Raji (cell line): ENCODE results near the gene RCSD1.

Experiments
- POLR2A ChIP-seq: IDR thresholded peaks from 2 replicates; pipeline ENCODE4 v1.6.1; 2011; ENCODE audit warnings: low read depth, low read length, control low read depth; ENCODE audit not compliant: insufficient read depth

The RCSD1 gene

GRCh38 chr1:167630568-167631385 is 745 bp downstream of the RCSD1 start:
- TF ChIP-seq POLR2A, result peak; percentile 39; the same call in 1 of the 2 replicates

- no peak for TF ChIP-seq POLR2A
Observed at GRCh38 chr1:167631386-167631935, 1.4 kb downstream of the RCSD1 start.

DNA sequence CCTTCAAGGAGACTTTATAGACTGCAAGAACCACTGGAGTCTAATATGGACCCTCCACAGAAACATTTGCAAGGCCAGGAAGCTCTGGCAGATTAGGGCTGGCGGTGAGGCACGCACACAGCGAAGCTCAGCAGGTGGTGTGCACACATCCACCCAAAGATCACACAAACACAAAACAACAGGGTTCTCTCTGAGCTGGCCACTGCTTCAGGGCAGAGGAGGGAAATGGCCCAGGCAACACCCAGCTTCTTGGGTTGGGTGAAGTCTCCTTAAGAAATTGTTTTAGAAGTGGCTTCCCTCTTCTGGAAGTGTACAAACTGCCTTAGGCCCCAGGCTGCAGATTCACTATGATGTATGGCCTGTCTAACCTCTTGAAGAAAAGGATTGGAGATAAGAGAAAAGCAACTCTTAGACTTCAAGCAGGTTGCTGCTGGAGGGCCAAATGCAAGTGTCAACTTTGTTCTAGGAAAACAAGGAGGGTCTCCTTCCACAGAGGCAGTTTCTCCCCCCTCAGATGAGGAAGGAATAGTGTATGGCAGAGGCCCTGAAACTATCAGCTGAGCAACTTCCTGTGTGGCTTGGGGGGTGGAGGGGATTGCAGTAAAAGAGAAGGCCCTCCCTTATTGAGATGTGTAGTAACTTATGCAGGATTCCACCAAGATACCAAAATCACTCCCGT is 2.0 kb downstream of the RCSD1 start:
- TF ChIP-seq POLR2A, result 0 out of 2 replicates have a peak, but pooled peaks have one; percentile 30

DNA sequence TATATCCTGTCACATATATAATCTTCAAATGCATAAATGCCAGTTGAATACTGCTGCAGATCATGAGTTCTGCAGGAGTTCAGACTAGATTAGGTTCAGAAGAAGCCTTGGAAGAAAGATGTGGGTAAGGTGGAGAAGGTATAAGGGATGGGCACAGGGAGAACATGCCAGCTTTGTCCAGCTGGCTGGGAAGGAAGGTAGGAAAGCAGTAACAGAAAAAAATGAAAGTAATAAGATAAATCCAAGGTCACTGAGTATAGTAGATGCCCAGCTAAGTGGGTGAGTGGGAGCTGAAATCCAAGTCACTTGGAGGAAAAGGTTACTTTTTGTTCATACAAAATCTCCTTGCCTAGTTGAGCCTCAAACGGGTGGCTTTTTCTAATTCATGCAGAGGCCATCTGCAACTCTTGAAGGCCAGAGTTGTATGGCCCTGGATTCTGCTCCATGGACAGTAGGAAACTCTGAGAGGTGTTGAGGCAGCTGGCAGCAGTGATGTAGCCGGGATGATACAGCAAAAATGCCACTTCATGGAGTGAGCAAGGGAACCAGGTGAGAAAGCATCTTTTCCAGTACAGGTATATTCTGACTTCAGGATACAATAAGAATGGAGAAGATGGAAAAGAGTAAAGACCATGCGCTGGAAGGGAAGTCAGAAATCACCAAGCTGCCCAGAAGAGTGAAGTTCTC is 3.4 kb downstream of the RCSD1 start:
- no peak for TF ChIP-seq POLR2A

- TF ChIP-seq POLR2A, result no peak
Observed at GRCh38 chr1:167634435-167634834, 4.4 kb downstream of the RCSD1 start.

DNA sequence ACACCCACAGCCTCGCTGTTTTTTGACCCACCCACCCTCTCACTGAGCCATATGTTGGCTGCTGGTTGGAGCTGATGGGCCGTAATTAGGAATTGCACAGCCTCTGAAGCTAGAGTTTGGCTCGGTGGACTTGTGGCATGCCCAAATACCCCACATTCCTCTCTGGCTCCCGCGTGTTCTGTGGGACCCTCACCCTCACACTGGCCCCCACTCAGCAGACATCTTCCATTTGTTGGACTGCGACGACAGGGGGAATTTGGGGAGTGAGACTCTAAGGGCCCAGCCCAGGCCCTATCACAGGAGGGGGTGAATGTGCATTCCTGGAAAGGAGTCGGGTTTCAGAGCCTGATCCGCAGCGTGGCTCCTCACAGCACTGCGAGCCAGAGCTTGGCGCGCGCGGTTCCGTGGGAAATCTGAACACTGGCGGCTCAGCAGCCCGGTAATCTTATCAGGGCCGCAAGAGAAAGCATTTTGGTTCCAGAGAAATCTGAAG is 5.2 kb downstream of the RCSD1 start:
- TF ChIP-seq POLR2A, result no peak

- TF ChIP-seq POLR2A, result no peak
Observed at GRCh38 chr1:167635941-167636340, 5.9 kb downstream of the RCSD1 start.

- TF ChIP-seq POLR2A, result no peak
Observed at GRCh38 chr1:167638064-167638463, 8.0 kb downstream of the RCSD1 start.

- no peak for TF ChIP-seq POLR2A
Observed at GRCh38 chr1:167640051-167640450, 10.0 kb downstream of the RCSD1 start.

DNA sequence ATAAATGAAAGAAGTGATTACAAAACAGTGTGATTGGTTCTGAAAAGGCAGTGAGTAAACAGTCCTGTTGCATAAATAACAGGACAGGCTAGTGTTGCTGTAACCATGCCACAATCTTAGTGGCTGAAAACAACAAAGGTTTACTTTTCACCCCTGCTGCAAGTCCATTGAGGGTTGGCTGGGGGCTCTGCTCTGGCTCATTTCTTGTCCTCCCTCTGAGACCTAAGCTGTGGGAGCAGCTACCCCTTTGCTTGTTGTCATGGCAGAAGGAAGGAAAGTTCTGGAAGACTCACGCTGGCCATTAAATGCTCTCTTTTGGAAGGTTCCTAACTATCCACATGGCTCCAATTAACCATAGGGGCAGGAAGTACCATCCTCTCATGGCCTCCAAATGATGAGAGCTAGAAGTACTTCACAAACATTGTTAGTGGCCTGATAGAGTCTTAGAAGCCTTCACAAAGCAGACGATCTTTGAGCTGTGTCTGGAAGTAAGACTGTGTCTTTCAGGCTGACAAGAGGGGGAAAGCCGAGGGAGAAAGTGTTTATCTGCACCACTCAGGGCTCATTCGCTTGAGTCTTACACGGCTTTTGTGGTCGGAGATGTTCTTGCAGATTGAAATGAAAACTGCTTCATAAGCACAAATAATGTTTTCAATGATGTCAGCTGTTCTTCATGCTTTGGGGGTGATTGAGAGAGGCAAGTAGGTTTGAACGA is 11.9 kb downstream of the RCSD1 start:
- TF ChIP-seq POLR2A, result no peak

DNA sequence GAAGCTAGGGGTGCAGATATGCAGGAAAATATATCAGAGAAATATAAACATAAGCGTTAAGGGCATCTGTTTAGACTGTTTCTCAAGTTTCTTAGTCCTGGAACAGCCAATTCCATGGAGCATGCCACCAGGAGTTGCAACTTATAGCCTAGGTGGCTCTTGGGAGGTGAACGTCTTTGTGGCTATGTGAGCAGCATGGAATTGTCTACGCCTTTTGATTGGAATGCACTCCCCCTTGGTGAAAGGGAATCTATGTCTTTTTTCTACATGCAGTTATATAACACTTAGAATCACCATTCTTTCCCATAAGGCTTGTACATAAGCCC is 12.4 kb downstream of the RCSD1 start:
- TF ChIP-seq POLR2A, result no peak

- no peak for TF ChIP-seq POLR2A
Observed at GRCh38 chr1:167643441-167643840, 13.4 kb downstream of the RCSD1 start.

GRCh38 chr1:167644551-167644950 is 14.5 kb downstream of the RCSD1 start:
- no peak for TF ChIP-seq POLR2A

DNA sequence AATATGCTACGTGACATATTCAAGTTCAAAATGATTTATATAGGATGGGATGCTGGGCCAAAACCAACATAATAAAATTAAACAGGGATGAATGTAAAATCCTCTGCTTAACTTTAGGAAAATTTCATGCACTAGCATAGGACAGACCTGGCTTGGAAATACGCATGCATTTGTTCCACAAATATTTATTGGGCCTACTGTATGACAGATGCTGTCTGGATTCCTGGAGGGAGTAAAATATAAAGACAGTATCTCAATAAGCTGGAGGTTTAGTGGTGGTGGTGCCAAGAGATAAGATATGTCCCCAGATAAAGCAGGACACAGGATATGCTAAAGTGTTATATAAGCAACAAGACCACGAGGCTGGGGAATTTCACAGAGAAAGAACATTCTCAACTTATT is 15.1 kb downstream of the RCSD1 start:
- TF ChIP-seq POLR2A, result no peak
